Activated T-cell treated with anti-CD3 and anti-CD28 coated beads, Interleukin-2, amount 50 U/mL, for 72 hours (primary cell): ENCODE measurements around the gene GPR55. TPM values are rescaled to one million over a fixed set of nuclear protein-coding genes. Genes with fewer than 3 reads are reported as not detected.

Experiments
- ATAC-seq, 2 donors: fragments of 150-1000 bp; cut with Tn5 transposase; replicated peaks in 1 of 2; 2 replicates each; pipeline ENCODE4 v1.10.0; 2021; ENCODE audit warnings: moderate library complexity in 2 of 2, mild to moderate bottlenecking in 1 of 2
- DNase-seq, 2 donors: peaks; one replicate each; pipeline ENCODE4 v3.0.0; 2021 to 2022; ENCODE audit warnings: mixed read lengths in 1 of 2
- H3K27ac Mint-ChIP-seq: one replicate; pipeline ENCODE4 v1.8.0; 2022; ENCODE audit warnings: mild to moderate bottlenecking, moderate library complexity, mixed read lengths
- H3K27me3 Mint-ChIP-seq: one replicate; pipeline ENCODE4 v1.8.0; 2022; ENCODE audit warnings: low read depth, mixed read lengths
- H3K36me3 Mint-ChIP-seq, 2 donors: one replicate each; pipeline ENCODE4 v1.8.0; 2022; ENCODE audit warnings: mixed read lengths in 2 of 2, mild to moderate bottlenecking in 1 of 2; ENCODE audit not compliant: insufficient read depth in 2 of 2
- H3K4me1 Mint-ChIP-seq: one replicate; pipeline ENCODE4 v1.8.0; 2022; ENCODE audit warnings: low read depth, mixed read lengths
- H3K4me3 Mint-ChIP-seq, 2 donors: one replicate each; pipeline ENCODE4 v1.8.0; 2022; ENCODE audit warnings: mild to moderate bottlenecking in 2 of 2, mixed read lengths in 2 of 2, moderate library complexity in 2 of 2
- H3K9me3 Mint-ChIP-seq, 2 donors: one replicate each; pipeline ENCODE4 v1.8.0; 2022; ENCODE audit warnings: mixed read lengths in 2 of 2
- total RNA-seq, 2 donors: library from RNA; stranded (reverse); gene quantifications; one replicate each; pipeline ENCODE4 v1.2.3, GENCODE V29; 2022

Gene GPR55
- total RNA-seq, 2 donors from 2014 or later, result 6.8 to 9.8 TPM

- Mint-ChIP-seq H3K4me3 (no peak overlapping the region), H3K4me1 (peaks cover 37% of the 10 kb centered on the region), H3K27me3 (no peaks in the 10 kb centered on the region), H3K36me3 (no peaks in the 10 kb centered on the region), H3K27ac (no peak overlapping the region), H3K9me3 (no peaks in the 10 kb centered on the region)
- DNase-seq, result no peak
- no peak for ATAC-seq
Observed at GRCh38 chr2:230871361-230872150, 53.5 kb downstream of the GPR55 start.

- H3K9me3 Mint-ChIP-seq, result no peaks in the 10 kb centered on the region
- H3K27ac Mint-ChIP-seq, result no peak overlapping the region
- DNase-seq, result no peak
- no peak overlapping the region for H3K4me3 Mint-ChIP-seq
- H3K27me3 Mint-ChIP-seq, result no peaks in the 10 kb centered on the region
- no peak for ATAC-seq
- H3K36me3 Mint-ChIP-seq, result no peaks in the 10 kb centered on the region
- H3K4me1 Mint-ChIP-seq, result peaks cover 45% of the 10 kb centered on the region
Observed at GRCh38 chr2:230870544-230871360, 54.3 kb downstream of the GPR55 start.

GRCh38 chr2:230869914-230870543, 55.0 kb downstream of the GPR55 start:
- Mint-ChIP-seq H3K27me3 (no peaks in the 10 kb centered on the region), H3K4me1 (peaks cover 45% of the 10 kb centered on the region), H3K4me3 (no peak overlapping the region), H3K27ac (no peak overlapping the region), H3K36me3 (no peaks in the 10 kb centered on the region), H3K9me3 (no peaks in the 10 kb centered on the region)
- DNase-seq, result no peak
- ATAC-seq, result no peak

GRCh38 chr2:230868947-230869913, 55.8 kb downstream of the GPR55 start:
- Mint-ChIP-seq H3K36me3 (peaks cover 2 to 3% of the 10 kb centered on the region in 2 donors), H3K4me1 (peaks cover 45% of the 10 kb centered on the region), H3K9me3 (no peaks in the 10 kb centered on the region), H3K27me3 (peaks cover 5% of the 10 kb centered on the region), H3K27ac (no peak overlapping the region), H3K4me3 (no peak overlapping the region)
- no peak for DNase-seq
- ATAC-seq, result no peak

- H3K9me3 Mint-ChIP-seq, result no peaks in the 10 kb centered on the region
- peak overlapping the region in 1 of 2 donors; percentile 28 for H3K4me3 Mint-ChIP-seq
- H3K36me3 Mint-ChIP-seq, result peaks cover 2 to 3% of the 10 kb centered on the region in 2 donors
- no peak for ATAC-seq
- peaks cover 41% of the 10 kb centered on the region for H3K4me1 Mint-ChIP-seq
- H3K27ac Mint-ChIP-seq, result no peak overlapping the region
- no peak for DNase-seq
- H3K27me3 Mint-ChIP-seq, result peaks cover 11% of the 10 kb centered on the region
Observed at GRCh38 chr2:230868161-230868946, 56.7 kb downstream of the GPR55 start.

- no peak overlapping the region for H3K27ac Mint-ChIP-seq
- peaks cover 2 to 3% of the 10 kb centered on the region in 2 donors for H3K36me3 Mint-ChIP-seq
- peak in 1 of 2 donors; percentile 25 for ATAC-seq
- H3K4me1 Mint-ChIP-seq, result peaks cover 41% of the 10 kb centered on the region
- peaks cover 17% of the 10 kb centered on the region for H3K27me3 Mint-ChIP-seq
- H3K4me3 Mint-ChIP-seq, result peak overlapping the region; percentile 53 to 95
- H3K9me3 Mint-ChIP-seq, result no peaks in the 10 kb centered on the region
- peak; percentile 58 to 67 for DNase-seq
Observed at GRCh38 chr2:230866756-230867523, 58.1 kb downstream of the GPR55 start.

- DNase-seq (peak; percentile 38 to 46), ATAC-seq (no peak)
- Mint-ChIP-seq H3K27ac (no peak overlapping the region), H3K4me1 (peaks cover 49% of the 10 kb centered on the region), H3K36me3 (peaks cover 2 to 3% of the 10 kb centered on the region in 2 donors), H3K9me3 (no peaks in the 10 kb centered on the region), H3K4me3 (peak overlapping the region; percentile 84 to 95), H3K27me3 (peaks cover 22% of the 10 kb centered on the region)
Observed at GRCh38 chr2:230865766-230866755, 59.0 kb downstream of the GPR55 start.

- Mint-ChIP-seq H3K27ac (no peak overlapping the region), H3K36me3 (peaks cover 2 to 3% of the 10 kb centered on the region in 2 donors), H3K27me3 (peaks cover 24% of the 10 kb centered on the region), H3K4me1 (peaks cover 51% of the 10 kb centered on the region), H3K9me3 (no peaks in the 10 kb centered on the region), H3K4me3 (peak overlapping the region; percentile 84 to 95)
- ATAC-seq (no peak), DNase-seq (no peak)
Observed at GRCh38 chr2:230865307-230865765, 59.7 kb downstream of the GPR55 start.

- Mint-ChIP-seq H3K27me3 (peaks cover 24% of the 10 kb centered on the region), H3K4me1 (peaks cover 45% of the 10 kb centered on the region), H3K36me3 (peaks cover 2 to 3% of the 10 kb centered on the region in 2 donors), H3K27ac (no peak within 1 kb of the TSS), H3K9me3 (no peaks in the 10 kb centered on the region), H3K4me3 (peak within 1 kb of the TSS; percentile 84 to 95)
- ATAC-seq (peak; percentile 85 to 90), DNase-seq (peak; percentile 82)
Observed at GRCh38 chr2:230864605-230865306, 60.3 kb downstream of the GPR55 start, which contains the start of gene ITM2C. Gene ITM2C (plus strand): TSS chr2:230864942. CDS start chr2:230865026, 84 bp downstream.
